ENCODE results near the gene DLG1.
A peak's percentile ranks its signal among the peaks of the same experiment; 100 is the strongest.

The DLG1 gene

GRCh38 chr3:197019535-197019934 is 278.9 kb downstream of the DLG1 start:
- no peak for TF ChIP-seq CTCF (IDR thresholded peaks at IDR 0.05; ENCODE audit: insufficient read depth, low read depth, low read length, missing control alignments)
- no peak for DNase-seq (ENCODE audit: low read depth)
- no peak overlapping the region for H3K4me3 ChIP-seq (ENCODE audit: low read length)

DNA sequence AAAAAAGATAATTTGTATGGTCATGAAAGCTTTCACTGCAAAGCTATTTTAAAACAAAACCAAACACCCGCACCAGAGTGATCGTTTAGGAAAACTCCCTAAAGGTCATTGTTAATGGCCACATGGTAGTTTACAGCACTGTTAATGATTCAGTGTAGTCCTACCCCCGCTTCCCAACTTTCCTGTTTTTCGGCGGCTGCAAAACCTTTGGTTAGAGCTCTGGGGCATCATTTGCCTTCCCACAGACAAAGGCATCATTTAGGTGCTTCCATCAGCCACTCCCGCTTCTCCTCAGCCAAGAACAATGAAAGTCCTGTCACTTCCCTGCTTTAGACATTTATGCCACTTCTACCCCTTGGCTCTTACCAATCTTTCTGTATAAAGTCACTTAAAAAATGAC is 279.4 kb downstream of the DLG1 start:
- peak; percentile 17 for DNase-seq (ENCODE audit: low read depth)
- no peak overlapping the region for H3K4me3 ChIP-seq (ENCODE audit: low read length)
- no peak for TF ChIP-seq CTCF (IDR thresholded peaks at IDR 0.05; ENCODE audit: insufficient read depth, low read depth, low read length, missing control alignments)

- no peak overlapping the region for H3K4me3 ChIP-seq (ENCODE audit: low read length)
- TF ChIP-seq CTCF (IDR thresholded peaks at IDR 0.05; ENCODE audit: insufficient read depth, low read depth, low read length, missing control alignments): no peak
- no peak for DNase-seq (ENCODE audit: low read depth)
These were observed 281.4 kb downstream of the DLG1 start for GRCh38 chr3:197017003-197017402.

DNA sequence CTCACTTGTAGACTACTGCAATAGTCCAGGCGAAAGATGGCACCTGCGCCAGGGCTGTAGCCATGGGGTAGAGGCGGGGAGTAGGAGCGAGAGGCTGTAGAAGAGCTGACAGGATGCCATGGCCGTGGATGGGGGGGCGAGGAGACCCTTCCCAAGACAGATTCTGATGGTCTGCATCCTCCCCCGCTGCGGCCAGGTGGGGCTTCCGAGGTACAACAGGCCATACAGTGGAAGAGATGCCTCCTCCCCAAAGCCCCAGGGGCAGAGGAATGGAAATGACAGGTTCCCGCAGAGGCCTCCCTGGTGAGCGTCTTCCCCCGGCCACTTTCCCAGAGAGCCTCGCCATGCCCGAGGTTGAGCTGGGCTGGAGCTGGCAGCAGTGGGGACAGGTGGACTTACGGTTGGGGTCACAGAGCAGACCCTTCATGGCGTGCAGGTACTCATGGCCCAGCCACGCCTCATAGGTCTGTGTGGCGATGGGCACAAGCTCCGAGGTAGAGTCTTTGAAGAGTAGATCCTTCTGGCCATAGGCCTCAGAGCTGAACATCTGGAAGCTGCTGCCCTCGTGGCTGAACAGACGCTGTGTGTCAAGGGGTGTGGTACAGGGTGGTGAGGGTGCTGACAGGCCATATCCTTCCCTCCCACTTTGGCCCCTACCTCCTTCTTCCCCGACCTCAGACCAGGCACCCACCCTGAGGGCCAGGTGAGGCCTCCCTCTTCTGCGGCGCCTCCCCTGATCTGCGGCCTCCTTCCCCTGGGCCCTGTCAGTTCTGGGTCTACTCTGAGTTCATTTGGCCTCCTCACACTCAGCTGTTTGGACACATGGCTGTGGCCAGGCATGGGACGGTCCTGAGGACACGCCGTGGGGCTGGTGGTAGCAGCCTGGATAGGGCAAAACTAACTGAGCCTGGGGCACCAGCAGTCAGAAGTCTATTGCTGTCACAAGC is 282.3 kb downstream of the DLG1 start:
- TF ChIP-seq CTCF (IDR thresholded peaks at IDR 0.05; ENCODE audit: insufficient read depth, low read depth, low read length, missing control alignments): no peak
- DNase-seq (ENCODE audit: low read depth): no peak
- no peak overlapping the region for H3K4me3 ChIP-seq (ENCODE audit: low read length)

DNA sequence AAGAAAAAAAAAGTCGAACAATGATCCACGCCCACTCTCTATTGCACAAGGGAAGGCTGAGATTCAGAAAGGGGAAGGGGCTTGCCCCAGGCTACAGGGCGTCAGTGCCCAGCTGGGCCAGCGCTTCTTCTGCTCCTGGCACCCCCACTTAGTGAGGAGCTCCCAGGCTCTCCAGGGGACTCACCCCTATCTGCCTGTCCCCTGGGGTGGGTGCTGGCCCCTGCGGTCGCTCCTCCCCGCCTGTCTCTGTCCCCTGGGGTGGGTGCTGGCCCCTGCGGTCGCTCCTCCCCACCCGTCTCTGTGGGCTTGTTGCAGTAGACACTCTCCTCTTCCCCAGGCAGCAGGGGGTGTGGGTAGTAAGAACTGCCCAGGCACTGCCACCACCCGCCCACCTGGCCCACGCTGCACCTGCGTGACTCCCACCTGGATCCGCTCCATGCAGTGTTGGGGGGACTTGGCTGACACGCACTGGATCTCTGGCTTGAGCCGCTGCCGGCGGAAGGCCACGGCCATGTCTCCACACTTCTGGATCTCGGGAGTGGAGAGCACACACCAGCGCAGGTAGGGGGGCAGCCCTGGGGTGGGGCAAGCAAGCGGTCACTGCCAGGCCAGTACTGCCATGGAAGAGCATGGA is 283.4 kb downstream of the DLG1 start:
- no peak for DNase-seq (ENCODE audit: low read depth)
- H3K4me3 ChIP-seq (ENCODE audit: low read length): no peak overlapping the region
- no peak for TF ChIP-seq CTCF (IDR thresholded peaks at IDR 0.05; ENCODE audit: insufficient read depth, low read depth, low read length, missing control alignments)

- TF ChIP-seq CTCF (IDR thresholded peaks at IDR 0.05; ENCODE audit: insufficient read depth, low read depth, low read length, missing control alignments): no peak
- H3K4me3 ChIP-seq (ENCODE audit: low read length): no peak overlapping the region
- no peak for DNase-seq (ENCODE audit: low read depth)
These were observed 284.4 kb downstream of the DLG1 start for GRCh38 chr3:197014024-197014423.

Measured in epithelial cell of esophagus (primary cell).